LNCAP (cell line): ENCODE data around the gene UNC13B.

Experiments used
- CTCF ChIP-seq: fragments of 450-650 bp; IDR thresholded peaks from 2 replicates; pipeline ENCODE4 v1.5.1; 2017; ENCODE audit warnings: mild to moderate bottlenecking

Gene UNC13B

GRCh38 chr9:35285731-35286130 is 123.9 kb downstream of the UNC13B start:
- TF ChIP-seq CTCF, result no peak

GRCh38 chr9:35286381-35286780 is 124.6 kb downstream of the UNC13B start:
- no peak for TF ChIP-seq CTCF

GRCh38 chr9:35287987-35288632 is 126.3 kb downstream of the UNC13B start:
- TF ChIP-seq CTCF, result no peak

- no peak for TF ChIP-seq CTCF
Measured at GRCh38 chr9:35288778-35289177, 127.0 kb downstream of the UNC13B start.

GRCh38 chr9:35293376-35293964 is 131.7 kb downstream of the UNC13B start:
- no peak for TF ChIP-seq CTCF

- TF ChIP-seq CTCF, result no peak
Measured at GRCh38 chr9:35294066-35294465, 132.3 kb downstream of the UNC13B start.

GRCh38 chr9:35294556-35294955 is 132.7 kb downstream of the UNC13B start:
- no peak for TF ChIP-seq CTCF
